ENCODE data around the gene ULK4. TPM values are rescaled to one million over a fixed set of nuclear protein-coding genes. Genes with fewer than 3 reads are reported as not detected.

The ULK4 gene
- total and polyA plus RNA-seq, 2 of the 8 experiments (the other 6 are each of a cell fraction or from before 2014, with no cell fraction given) = 3.0 to 10.8 TPM

GRCh38 chr3:41411065-41411464 is 550.8 kb downstream of the ULK4 start:
- Histone ChIP-seq H2AFZ (ENCODE audit: low read length) (no peak overlapping the region), H3K4me2 (ENCODE audit: insufficient read depth in 1 of 2, low read depth in 2 of 2, low read length in 2 of 2) (no peak overlapping the region), H4K20me1 (replicated peaks in 1 of 2; ENCODE audit: control insufficient read depth in 1 of 2, insufficient read depth in 2 of 2, low read length in 2 of 2) (no peaks in the 10 kb centered on the region), H3K4ac (replicated peaks; ENCODE audit: insufficient read length, low read depth, low read length) (no peak overlapping the region), H4K91ac (replicated peaks; ENCODE audit: insufficient read length, low read length) (no peak overlapping the region), H2BK120ac (replicated peaks; ENCODE audit: low read depth, low read length) (no peak overlapping the region), H3K27ac (ENCODE audit: low read depth, low read length) (no peak overlapping the region), H4K5ac (ENCODE audit: insufficient read length, low read depth, low read length) (no peak overlapping the region), H3K27me3 (replicated peaks in 1 of 4; ENCODE audit: control insufficient read depth in 3 of 4, extremely low read depth in 1 of 4, insufficient read depth in 3 of 4, low read length in 3 of 4) (no peaks in the 10 kb centered on the region), H3K79me1 (ENCODE audit: low read depth, low read length) (no peaks in the 10 kb centered on the region), H3K23ac (ENCODE audit: insufficient read length) (no peak overlapping the region), H3K14ac (ENCODE audit: insufficient read length) (no peak overlapping the region), H2BK15ac (ENCODE audit: low read length) (no peak overlapping the region), H3K79me2 (ENCODE audit: control insufficient read depth in 1 of 2, insufficient read depth in 2 of 2, low read length in 2 of 2) (no peaks in the 10 kb centered on the region), H3K36me3 (ENCODE audit: control insufficient read depth in 2 of 4, insufficient read depth in 4 of 4, low read length in 3 of 4) (no peaks in the 10 kb centered on the region), H2AK5ac (ENCODE audit: low read depth, low read length) (no peak overlapping the region), H2BK5ac (ENCODE audit: low read depth, low read length) (no peak overlapping the region), H3K23me2 (ENCODE audit: low read depth, low read length) (no peaks in the 10 kb centered on the region), H3K9me3 (ENCODE audit: insufficient read depth in 2 of 2, low read depth in 1 of 2, low read length in 1 of 2) (no peaks in the 10 kb centered on the region), H3K9ac (replicated peaks in 1 of 4; ENCODE audit: extremely low read depth in 1 of 4, low read depth in 3 of 4, low read length in 3 of 4) (no peak overlapping the region), H3K18ac (ENCODE audit: extremely low read depth, low read length) (no peak overlapping the region), H3K4me3 (ENCODE audit: extremely low read depth in 1 of 4, insufficient read depth in 2 of 4, low read depth in 3 of 4, low read length in 4 of 4) (no peak overlapping the region), H2BK12ac (ENCODE audit: low read depth, low read length) (no peak overlapping the region), H4K8ac (ENCODE audit: extremely low read depth, insufficient read depth, low read length) (no peak overlapping the region), H3K4me1 (replicated peaks in 1 of 4; ENCODE audit: control insufficient read depth in 3 of 4, insufficient read depth in 4 of 4, low read length in 3 of 4) (no peaks in the 10 kb centered on the region), H3K56ac (replicated peaks; ENCODE audit: insufficient read length, low read depth, low read length) (no peak overlapping the region), H2BK20ac (ENCODE audit: low read length) (no peak overlapping the region)
- FAIRE-seq (no peak), DNase-seq (ENCODE audit: low read depth in 1 of 2, low spot score in 2 of 2) (no peak)
- WGBS, 2 experiments (ENCODE audit: extremely low coverage in 1 of 2, insufficient coverage in 1 of 2, insufficient read length in 1 of 2, insufficient replicate concordance in 2 of 2, low coverage in 1 of 2, low lambda C conversion rate in 2 of 2, missing lambda C conversion rate in 1 of 2) = 88% methylated on average over 1 of the region's 1 CpG; no CpG with 5 or more reads in 1 of the 2 experiments
- TF ChIP-seq SP2 (IDR thresholded peaks at IDR 0.05; ENCODE audit: low read length) (no peak), SAP30 (IDR thresholded peaks at IDR 0.05; ENCODE audit: insufficient read depth, insufficient replicate concordance, low read length) (no peak), TCF12 (IDR thresholded peaks at IDR 0.05; ENCODE audit: low read depth, low read length) (no peak), TAF1 (IDR thresholded peaks at IDR 0.05; ENCODE audit: low read depth, low read length) (no peak)
- POLR2A ChIA-PET (ENCODE audit: partially characterized antibody) = no interaction called here
- CTCF ChIA-PET (ENCODE audit: partially characterized antibody) = no interaction called here

Data from H1 (cell line).